G401.6 (cell line): ENCODE data around the gene ZSCAN32.

ENCODE experiments used
- FAIRE-seq: peaks from 2 replicates; lab custom pipeline; 2012; peaks lifted over from hg19 to GRCh38; lab: Jason Lieb, UNC

ZSCAN32 gene

DNA sequence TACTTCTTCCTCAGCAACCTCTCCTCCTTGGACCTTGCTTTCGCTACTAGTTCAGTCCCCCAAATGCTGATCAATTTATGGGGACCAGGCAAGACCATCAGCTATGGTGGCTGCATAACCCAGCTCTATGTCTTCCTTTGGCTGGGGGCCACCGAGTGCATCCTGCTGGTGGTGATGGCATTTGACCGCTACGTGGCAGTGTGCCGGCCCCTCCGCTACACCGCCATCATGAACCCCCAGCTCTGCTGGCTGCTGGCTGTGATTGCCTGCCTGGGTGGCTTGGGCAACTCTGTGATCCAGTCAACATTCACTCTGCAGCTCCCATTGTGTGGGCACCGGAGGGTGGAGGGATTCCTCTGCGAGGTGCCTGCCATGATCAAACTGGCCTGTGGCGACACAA lies 44.7 kb downstream of the ZSCAN32 start:
- no peak for FAIRE-seq

DNA sequence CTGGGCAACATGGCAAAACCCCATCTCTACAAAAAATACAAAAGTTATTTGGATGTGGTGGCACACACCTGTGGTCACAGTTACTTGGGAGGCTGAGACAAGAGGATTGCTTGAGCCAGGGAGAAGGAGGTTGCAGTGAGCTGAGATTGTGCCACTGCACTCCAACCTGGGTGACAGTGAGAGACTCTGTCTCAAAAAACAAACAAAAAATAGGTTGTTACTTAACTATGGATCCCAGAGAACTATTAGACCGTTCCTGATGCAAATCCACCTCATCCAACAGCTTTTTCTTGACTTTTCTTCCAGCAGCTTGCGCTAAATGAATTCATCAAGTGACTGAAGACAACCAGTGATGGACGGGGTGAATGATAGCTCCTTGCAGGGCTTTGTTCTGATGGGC lies 45.2 kb downstream of the ZSCAN32 start, which contains the start of gene OR2C1:
TSS of gene OR2C1 (plus strand) at position 301 of the 400 bp plus-strand sequence. CDS start at position 353, 52 bp downstream.
- FAIRE-seq, result no peak

GRCh38 chr16:3349175-3349574 lies 51.6 kb downstream of the ZSCAN32 start:
- no peak for FAIRE-seq

GRCh38 chr16:3348547-3349167 lies 52.1 kb downstream of the ZSCAN32 start:
- no peak for FAIRE-seq

DNA sequence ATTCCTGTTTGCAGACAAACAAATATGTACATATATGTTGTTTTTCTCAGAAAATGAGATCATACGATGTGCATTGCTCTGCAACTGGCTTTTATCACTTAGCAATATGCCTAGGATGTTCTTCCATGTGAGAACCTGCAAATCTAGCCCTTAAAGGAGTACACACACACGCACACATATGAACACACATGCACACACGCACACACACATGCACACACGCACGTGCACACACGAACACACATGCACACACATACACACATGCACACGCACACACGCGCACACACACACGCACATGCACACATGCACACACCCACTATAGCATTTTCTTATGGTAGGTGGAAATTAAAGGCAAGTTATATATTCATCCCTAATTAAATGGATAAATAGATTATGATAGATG lies 53.2 kb downstream of the ZSCAN32 start:
- no peak for FAIRE-seq

DNA sequence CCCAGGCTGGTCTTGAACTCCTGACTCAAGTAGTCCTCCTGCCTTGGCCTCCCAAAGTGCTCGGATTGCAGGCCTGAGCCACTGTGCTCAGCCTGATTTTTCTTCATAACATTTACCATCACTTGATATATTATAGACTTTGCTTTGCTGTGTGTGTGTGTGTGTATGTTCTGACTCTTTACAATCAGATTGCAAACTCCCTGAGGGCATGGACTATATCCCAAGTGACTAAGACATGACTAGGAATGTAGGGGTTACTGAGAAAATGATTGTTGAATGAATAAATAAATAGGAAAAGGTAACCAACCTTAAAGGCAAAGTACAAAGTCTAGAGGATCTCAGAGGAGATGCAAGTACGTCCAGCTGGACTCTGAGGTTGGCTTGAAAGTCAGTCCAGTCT lies 54.8 kb downstream of the ZSCAN32 start:
- no peak for FAIRE-seq
